ENCODE measurements around the gene TSHZ1.
A peak's percentile ranks its signal among the peaks of the same experiment; 100 is the strongest.

TSHZ1 gene, protein sequence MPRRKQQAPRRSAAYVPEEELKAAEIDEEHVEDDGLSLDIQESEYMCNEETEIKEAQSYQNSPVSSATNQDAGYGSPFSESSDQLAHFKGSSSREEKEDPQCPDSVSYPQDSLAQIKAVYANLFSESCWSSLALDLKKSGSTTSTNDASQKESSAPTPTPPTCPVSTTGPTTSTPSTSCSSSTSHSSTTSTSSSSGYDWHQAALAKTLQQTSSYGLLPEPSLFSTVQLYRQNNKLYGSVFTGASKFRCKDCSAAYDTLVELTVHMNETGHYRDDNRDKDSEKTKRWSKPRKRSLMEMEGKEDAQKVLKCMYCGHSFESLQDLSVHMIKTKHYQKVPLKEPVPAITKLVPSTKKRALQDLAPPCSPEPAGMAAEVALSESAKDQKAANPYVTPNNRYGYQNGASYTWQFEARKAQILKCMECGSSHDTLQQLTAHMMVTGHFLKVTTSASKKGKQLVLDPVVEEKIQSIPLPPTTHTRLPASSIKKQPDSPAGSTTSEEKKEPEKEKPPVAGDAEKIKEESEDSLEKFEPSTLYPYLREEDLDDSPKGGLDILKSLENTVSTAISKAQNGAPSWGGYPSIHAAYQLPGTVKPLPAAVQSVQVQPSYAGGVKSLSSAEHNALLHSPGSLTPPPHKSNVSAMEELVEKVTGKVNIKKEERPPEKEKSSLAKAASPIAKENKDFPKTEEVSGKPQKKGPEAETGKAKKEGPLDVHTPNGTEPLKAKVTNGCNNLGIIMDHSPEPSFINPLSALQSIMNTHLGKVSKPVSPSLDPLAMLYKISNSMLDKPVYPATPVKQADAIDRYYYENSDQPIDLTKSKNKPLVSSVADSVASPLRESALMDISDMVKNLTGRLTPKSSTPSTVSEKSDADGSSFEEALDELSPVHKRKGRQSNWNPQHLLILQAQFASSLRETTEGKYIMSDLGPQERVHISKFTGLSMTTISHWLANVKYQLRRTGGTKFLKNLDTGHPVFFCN (N-terminal part only)

GRCh38 chr18:75210274-75211001 lies at the start of gene TSHZ1:
TSHZ1 (plus strand) TSS chr18:75210797; CDS start chr18:75211877, 1,080 bp downstream.
- DNase-seq, result peak; percentile 76 to 86

DNA sequence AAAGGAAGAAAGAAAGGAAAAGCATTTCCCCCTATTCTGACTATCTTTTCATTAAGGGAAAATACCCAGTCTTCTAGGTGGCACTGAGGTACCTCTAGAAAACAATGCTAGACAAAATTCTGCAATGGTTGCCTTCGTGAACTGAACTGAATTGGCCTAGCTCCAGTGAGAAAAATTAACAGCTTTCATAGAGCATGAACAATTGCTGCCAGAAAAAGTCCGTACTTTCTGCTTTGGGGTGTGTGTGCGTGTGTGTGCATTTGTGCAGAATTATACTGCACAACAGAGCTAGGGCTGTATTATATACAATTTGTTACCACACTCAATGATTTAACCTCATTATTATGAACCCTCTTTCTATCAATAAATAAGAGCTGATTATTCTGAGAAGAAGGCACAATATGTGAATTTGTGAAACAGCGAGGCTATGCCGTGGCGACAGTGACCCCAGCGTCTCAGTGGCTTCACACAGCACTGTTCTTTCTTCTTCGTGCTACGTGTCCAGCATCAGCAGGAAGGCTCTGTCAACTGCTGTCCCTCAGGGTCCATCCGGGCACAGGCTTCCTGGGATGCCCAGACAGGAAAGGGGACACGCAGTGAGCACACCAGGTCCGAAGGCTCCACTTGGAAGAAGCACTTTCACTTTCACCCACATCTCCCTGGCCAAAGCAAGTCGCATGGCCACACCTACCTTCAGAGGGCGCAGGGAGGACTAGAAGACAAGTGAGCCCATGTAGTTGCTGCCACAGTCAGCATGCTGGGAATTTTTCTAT lies 49.2 kb upstream of the TSHZ1 start:
- DNase-seq, result no peak

- no peak for DNase-seq
Observed at GRCh38 chr18:75162467-75162866, 48.1 kb upstream of the TSHZ1 start.

- no peak for DNase-seq
Observed at GRCh38 chr18:75162978-75163377, 47.6 kb upstream of the TSHZ1 start.

DNA sequence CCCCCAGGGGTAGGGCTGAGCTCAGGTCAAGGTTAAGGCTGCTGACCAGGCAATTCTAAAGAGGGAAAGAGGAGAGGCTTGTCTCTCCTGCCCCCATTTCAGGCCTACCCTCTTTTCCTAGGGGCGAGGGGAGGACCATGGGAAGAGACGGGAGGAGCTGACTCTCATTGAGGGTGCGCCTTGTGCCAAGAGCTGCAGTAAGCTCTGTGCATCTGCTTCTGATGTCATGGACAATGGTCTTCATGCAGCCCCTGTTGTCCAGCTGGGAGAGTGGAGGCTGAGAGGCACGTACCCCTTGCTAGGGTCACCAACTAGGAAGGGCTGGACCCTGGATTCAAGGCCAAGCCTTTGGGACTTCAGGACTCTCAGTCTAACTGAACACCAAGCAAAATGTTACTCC lies 46.9 kb upstream of the TSHZ1 start:
- no peak for DNase-seq

DNA sequence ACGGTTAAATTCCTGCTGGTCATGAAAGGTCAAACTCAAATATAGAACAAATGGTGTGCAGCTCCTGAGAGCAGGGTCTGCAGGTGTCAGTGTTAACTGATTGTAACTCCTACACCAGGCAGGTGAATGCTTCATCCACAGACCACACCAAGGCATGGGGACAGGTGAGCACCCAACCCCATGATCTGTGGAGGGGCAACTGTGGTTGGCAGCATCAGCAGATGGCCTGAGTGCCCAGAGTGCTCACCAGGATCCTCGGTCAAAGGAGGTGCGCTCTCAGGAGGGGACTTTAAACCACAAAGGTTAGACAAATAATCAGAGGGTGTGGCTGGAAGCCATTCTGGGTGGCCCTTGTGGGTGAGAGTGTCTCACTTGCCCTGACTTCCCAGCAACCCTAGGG lies 46.1 kb upstream of the TSHZ1 start:
- DNase-seq, result no peak

- DNase-seq, result no peak
Observed at GRCh38 chr18:75165926-75166325, 44.7 kb upstream of the TSHZ1 start.

GRCh38 chr18:75167137-75167536 lies 43.5 kb upstream of the TSHZ1 start:
- DNase-seq, result no peak

GRCh38 chr18:75167759-75168618 lies 42.6 kb upstream of the TSHZ1 start:
- DNase-seq, result no peak

- no peak for DNase-seq
Observed at GRCh38 chr18:75168619-75169018, 42.0 kb upstream of the TSHZ1 start.

- no peak for DNase-seq
Observed at GRCh38 chr18:75169411-75169810, 41.2 kb upstream of the TSHZ1 start.

DNA sequence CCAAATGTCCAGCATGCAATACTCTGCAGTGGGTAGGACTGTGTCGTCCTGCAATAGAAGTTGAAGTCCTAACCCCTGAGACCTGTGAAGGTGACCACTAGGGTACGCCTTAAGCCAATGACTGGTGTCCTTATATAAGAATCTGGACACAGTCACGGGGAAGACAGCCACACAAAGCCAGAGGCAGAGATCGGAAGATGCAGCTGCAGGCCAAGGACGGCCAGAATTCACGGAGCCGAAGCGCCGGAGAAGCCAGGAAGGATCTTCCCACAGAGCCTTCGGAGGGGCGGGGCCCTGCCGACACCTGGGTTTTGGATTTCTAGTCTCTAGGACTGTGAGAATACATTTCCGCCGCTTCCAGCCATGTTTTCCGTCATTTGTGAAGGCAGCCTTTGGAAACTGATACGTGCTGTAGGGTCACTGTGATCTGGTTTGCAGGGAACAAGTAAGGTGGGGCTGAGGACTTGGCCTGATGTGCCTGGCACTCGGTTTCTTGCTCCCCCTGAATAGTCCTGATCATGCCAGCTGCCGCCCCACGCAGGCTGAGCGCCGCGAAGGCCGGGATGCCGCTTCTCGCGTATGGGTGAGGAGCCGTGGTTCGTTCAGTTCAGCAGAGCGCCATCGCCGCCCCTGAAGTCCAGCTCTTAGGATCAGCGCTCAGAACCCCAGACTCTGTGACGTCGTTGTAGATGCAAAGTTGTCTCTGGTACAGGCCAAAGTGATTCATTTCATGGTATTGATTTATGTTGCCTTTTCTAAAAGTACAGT lies 40.4 kb upstream of the TSHZ1 start:
- DNase-seq, result no peak

- no peak for DNase-seq
Observed at GRCh38 chr18:75170916-75171315, 39.7 kb upstream of the TSHZ1 start.

GRCh38 chr18:75172299-75173124 lies 38.1 kb upstream of the TSHZ1 start:
- no peak for DNase-seq

DNA sequence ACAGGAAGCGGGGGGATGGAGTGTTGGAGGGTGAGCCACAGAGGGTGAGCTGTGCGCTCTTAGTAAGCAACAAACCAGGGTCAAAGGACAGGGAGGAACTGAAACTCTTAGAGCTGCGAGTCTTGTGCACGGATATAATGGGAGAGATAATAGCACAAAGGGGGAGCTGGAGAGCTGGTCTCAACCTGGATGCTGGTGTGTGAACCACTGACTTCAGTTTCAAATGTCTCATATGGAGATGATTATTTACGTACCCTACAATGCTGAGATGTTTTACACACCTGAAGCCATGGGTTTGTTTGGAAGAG lies 37.5 kb upstream of the TSHZ1 start:
- no peak for DNase-seq

DNA sequence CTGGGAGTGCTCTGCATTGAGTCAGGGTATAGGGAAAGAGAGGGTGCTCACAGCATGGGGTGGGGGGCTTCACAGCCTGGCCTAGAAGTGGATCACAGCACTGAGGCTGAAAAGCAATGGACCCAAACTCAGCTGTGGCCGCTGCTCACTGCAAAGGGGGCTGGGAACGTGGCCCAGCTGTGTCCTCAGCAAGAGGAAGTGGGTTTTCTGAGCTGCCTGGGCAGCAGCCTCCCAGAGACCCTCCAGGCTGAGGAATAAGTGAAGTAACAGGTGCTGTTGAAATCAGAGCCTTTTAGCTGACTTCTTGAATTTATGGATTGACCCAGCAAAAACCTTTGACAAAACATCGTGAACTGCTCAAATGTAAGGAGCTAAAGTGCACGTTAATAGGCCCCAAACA lies 36.9 kb upstream of the TSHZ1 start:
- no peak for DNase-seq

DNA sequence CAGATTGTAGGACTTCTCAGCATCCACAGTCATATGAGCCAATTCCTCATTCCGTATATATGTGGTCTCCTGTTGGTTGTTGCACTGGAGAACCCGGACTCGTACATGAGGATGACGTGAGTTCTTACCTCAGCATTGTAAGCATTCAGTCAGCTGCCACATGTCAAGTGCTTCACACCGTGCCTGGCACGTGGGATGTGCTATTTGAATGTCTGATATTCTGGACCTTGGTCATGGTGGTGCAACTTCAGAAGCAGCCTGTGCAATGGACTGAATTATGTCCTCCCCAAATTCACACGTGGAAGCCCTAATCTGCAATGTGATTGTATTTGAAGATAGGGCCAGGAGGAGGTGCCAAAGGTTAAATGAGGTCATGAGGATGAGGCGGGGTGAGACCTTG lies 33.7 kb upstream of the TSHZ1 start:
- DNase-seq, result no peak

- DNase-seq, result no peak
Observed at GRCh38 chr18:75178376-75178775, 32.2 kb upstream of the TSHZ1 start.

- no peak for DNase-seq
Observed at GRCh38 chr18:75179819-75180600, 30.6 kb upstream of the TSHZ1 start.
